ENCODE measurements around the gene ANKUB1. TPM values are rescaled to one million over a fixed set of nuclear protein-coding genes. Genes with fewer than 3 reads are reported as not detected.

ANKUB1 gene
- total and polyA plus RNA-seq, 9 of the 15 experiments (the other 6 are each of a cell fraction or from before 2014, with no cell fraction given), result not detected

DNA sequence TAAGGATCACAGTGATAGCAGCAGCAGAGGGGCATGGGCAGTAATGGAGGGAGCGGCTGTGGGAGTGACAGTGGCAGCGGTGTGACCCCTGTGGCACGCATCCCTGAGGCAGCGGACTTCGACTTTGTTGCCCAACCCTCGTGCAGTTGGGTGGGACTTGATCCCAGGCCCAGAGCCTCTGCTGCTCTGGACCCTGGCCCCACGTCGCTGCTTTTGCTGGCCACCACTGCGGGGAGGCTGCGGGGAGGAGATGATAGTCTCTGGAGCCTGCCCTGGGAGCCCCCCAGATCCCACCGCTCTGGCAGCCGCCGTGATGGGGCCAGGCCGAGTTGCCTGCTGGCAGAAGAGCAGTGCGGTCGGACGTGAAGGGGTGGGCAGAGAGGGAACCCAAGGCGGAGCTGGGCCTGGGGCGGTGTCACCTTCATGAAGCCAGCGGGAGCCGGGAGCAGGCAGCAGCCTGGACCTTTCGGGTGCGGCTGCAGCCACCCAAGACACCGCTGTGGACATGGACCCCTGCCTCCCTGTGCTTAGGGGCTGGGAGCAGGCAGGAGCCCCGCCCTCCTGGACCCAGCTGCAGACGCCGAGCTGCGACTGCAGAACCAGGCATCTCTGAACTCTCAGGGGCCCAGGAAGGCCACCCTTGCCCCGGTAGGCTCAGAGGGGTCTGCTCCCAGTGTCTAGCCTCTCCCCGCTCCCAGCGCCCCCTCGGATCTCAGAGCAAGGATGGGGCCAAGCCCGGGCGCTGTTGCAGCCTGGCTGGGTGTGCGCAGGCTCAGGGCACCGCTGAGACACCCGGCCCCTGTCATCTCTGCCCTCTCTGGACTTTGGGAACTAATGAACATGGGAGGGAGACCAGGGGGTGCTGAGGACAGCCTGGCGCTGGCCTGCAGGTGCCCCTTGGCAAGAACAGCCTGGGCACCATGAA, 78.4 kb downstream of the ANKUB1 start:
- Histone ChIP-seq H3K9me3 (replicated peaks; ENCODE audit: control insufficient read depth, insufficient read depth, low read depth, low read length) (no peaks in the 10 kb centered on the region), H3K79me2 (ENCODE audit: control insufficient read depth, insufficient read depth, low read length) (no peaks in the 10 kb centered on the region), H3K36me3 (ENCODE audit: control insufficient read depth, insufficient read depth, low read length) (no peaks in the 10 kb centered on the region), H3K4me2 (ENCODE audit: insufficient read depth, low read length) (no peak overlapping the region), H3K9me1 (ENCODE audit: control insufficient read depth, insufficient read depth, low read length) (no peaks in the 10 kb centered on the region), H3K27ac (ENCODE audit: extremely low read depth, low read depth, low read length) (no peak overlapping the region), H3K9ac (ENCODE audit: insufficient read depth in 1 of 2, low read depth in 2 of 2, low read length in 2 of 2) (no peak overlapping the region; a peak in 1 of 4 replicates), H3K4me1 (replicated peaks in 1 of 2; ENCODE audit: control insufficient read depth in 2 of 2, insufficient read depth in 2 of 2, low read length in 2 of 2) (peaks cover 0 to 11% of the 10 kb centered on the region in 2 experiments; a peak in 1 of 5 replicates), H2AFZ (ENCODE audit: low read depth, low read length) (no peak overlapping the region), H3K27me3 (ENCODE audit: control insufficient read depth in 2 of 2, insufficient read depth in 2 of 2, low read length in 2 of 2) (peaks cover 0 to 23% of the 10 kb centered on the region in 2 experiments; a peak in 2 of 5 replicates), H3K4me3 (no peak overlapping the region), H4K20me1 (replicated peaks; ENCODE audit: control insufficient read depth, insufficient read depth, low read length) (no peaks in the 10 kb centered on the region)
- ChIA-PET CTCF (ENCODE audit: low intra/inter-chr PET ratio) (no interaction called here), POLR2A (no interaction called here)
- in situ Hi-C loops (cut with MboI) (no loop called here), intact Hi-C loops (cut with micrococcal nuclease) (no loop called here)
- TF ChIP-seq ETV1 (tag; conservative IDR thresholded peaks at IDR 0.05; ENCODE audit: low read depth) (no peak), HMGN3 (IDR thresholded peaks at IDR 0.05; ENCODE audit: borderline replicate concordance, extremely low read depth, insufficient read length, low read depth, low read length) (no peak), HIVEP1 (CRISPR knock-in tag; IDR thresholded peaks at IDR 0.05) (no peak), XRCC5 (IDR thresholded peaks at IDR 0.05; ENCODE audit: low read depth, low read length) (no peak), CBFB (CRISPR knock-in tag; IDR thresholded peaks at IDR 0.05) (no peak), ZNF764 (CRISPR knock-in tag; IDR thresholded peaks at IDR 0.05; ENCODE audit: low read depth) (no peak)
- TF ChIP-seq, protein P1, sequence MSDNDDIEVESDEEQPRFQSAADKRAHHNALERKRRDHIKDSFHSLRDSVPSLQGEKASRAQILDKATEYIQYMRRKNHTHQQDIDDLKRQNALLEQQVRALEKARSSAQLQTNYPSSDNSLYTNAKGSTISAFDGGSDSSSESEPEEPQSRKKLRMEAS (CRISPR knock-in tag; IDR thresholded peaks at IDR 0.05), result no peak
- no peak for ATAC-seq
- WGBS (ENCODE audit: insufficient coverage, low coverage, missing lambda C conversion rate), result 19% methylated on average over 30 of the region's 38 CpGs
- no peak for DNase-seq (ENCODE audit: extremely low read depth in 1 of 4, low spot score in 3 of 4)
- no TSS peak for BruUV-seq (replicated peaks)
- no peak for FAIRE-seq

Small RNA genes within 50 kb of the gene (small RNA-seq; reads per million reads assigned to genes)
- not detected for gene RNU6-507P

Other genes with a start within 250 kb of the ANKUB1 start
- 0.05 TPM in 1 of 2 replicates, not detected in the other for gene WWTR1, start 134.5 kb downstream of the ANKUB1 start, total RNA-seq (2014; rRNA removed)
- gene WWTR1, start 134.5 kb downstream of the ANKUB1 start, total RNA-seq (2014; rRNA removed; fragmentation: Illumina TruSeq; extraction: Trizol), result 0.06 and 0.22 TPM in 2 replicates
- 0.04 TPM in 1 of 2 replicates, not detected in the other for gene WWTR1, start 134.5 kb downstream of the ANKUB1 start, total RNA-seq (2015; rRNA removed; fragmentation: Illumina TruSeq; extraction: Trizol)
- 0.47 and 0.60 TPM in 2 replicates for gene WWTR1, start 134.5 kb downstream of the ANKUB1 start, total RNA-seq (2021)
- 0.32 and 0.89 TPM in 2 replicates for gene WWTR1, start 134.5 kb downstream of the ANKUB1 start, polyA plus RNA-seq (2011; rRNA removed)
- 0.06 and 0.21 TPM in 2 replicates for gene WWTR1, start 134.5 kb downstream of the ANKUB1 start, polyA plus RNA-seq (2014; fragmentation: Illumina TruSeq; extraction: Trizol)
- 1 to 10 TPM in 1 of 2 experiments, under 1 TPM in 1; 0.62 to 1.4 TPM for gene WWTR1, start 134.5 kb downstream of the ANKUB1 start, polyA plus RNA-seq (2014; fragmentation: Nextera tagmentation; extraction: Ambion mirVana)
- gene WWTR1, start 134.5 kb downstream of the ANKUB1 start, polyA plus RNA-seq (2014; rRNA removed), result 0.34 and 1.5 TPM in 2 replicates
- 22.2 and 25.8 TPM in 2 replicates for gene COMMD2, start 40.1 kb downstream of the ANKUB1 start, total RNA-seq (2014; rRNA removed)
- gene COMMD2, start 40.1 kb downstream of the ANKUB1 start, total RNA-seq (2014; rRNA removed; fragmentation: Illumina TruSeq; extraction: Trizol), result 41.8 and 43.6 TPM in 2 replicates
- gene COMMD2, start 40.1 kb downstream of the ANKUB1 start, total RNA-seq (2015; rRNA removed; fragmentation: Illumina TruSeq; extraction: Trizol), result 25.8 and 29.4 TPM in 2 replicates
- 36.1 and 37.5 TPM in 2 replicates for gene COMMD2, start 40.1 kb downstream of the ANKUB1 start, total RNA-seq (2021)
- gene COMMD2, start 40.1 kb downstream of the ANKUB1 start, polyA plus RNA-seq (2011; rRNA removed), result 38.1 and 69.1 TPM in 2 replicates
- 59.0 and 68.2 TPM in 2 replicates for gene COMMD2, start 40.1 kb downstream of the ANKUB1 start, polyA plus RNA-seq (2014; fragmentation: Illumina TruSeq; extraction: Trizol)
- gene COMMD2, start 40.1 kb downstream of the ANKUB1 start, polyA plus RNA-seq (2014; fragmentation: Nextera tagmentation; extraction: Ambion mirVana), result 100 to 1,000 TPM in 1 of 2 experiments, 10 to 100 TPM in 1; 93.0 to 102 TPM
- gene COMMD2, start 40.1 kb downstream of the ANKUB1 start, polyA plus RNA-seq (2014; rRNA removed), result 27.9 and 32.9 TPM in 2 replicates
- gene RNF13, start 20.7 kb upstream of the ANKUB1 start, total RNA-seq (2014; rRNA removed), result 14.1 and 16.8 TPM in 2 replicates
- 19.8 and 22.0 TPM in 2 replicates for gene RNF13, start 20.7 kb upstream of the ANKUB1 start, total RNA-seq (2014; rRNA removed; fragmentation: Illumina TruSeq; extraction: Trizol)
- gene RNF13, start 20.7 kb upstream of the ANKUB1 start, total RNA-seq (2015; rRNA removed; fragmentation: Illumina TruSeq; extraction: Trizol), result 18.4 and 20.3 TPM in 2 replicates
- 14.8 and 18.2 TPM in 2 replicates for gene RNF13, start 20.7 kb upstream of the ANKUB1 start, total RNA-seq (2021)
- gene RNF13, start 20.7 kb upstream of the ANKUB1 start, polyA plus RNA-seq (2011; rRNA removed), result 16.5 and 18.9 TPM in 2 replicates
- 14.7 and 15.7 TPM in 2 replicates for gene RNF13, start 20.7 kb upstream of the ANKUB1 start, polyA plus RNA-seq (2014; fragmentation: Illumina TruSeq; extraction: Trizol)
- 10 to 100 TPM; 33.2 to 35.8 TPM for gene RNF13, start 20.7 kb upstream of the ANKUB1 start, polyA plus RNA-seq (2014; fragmentation: Nextera tagmentation; extraction: Ambion mirVana)
- gene RNF13, start 20.7 kb upstream of the ANKUB1 start, polyA plus RNA-seq (2014; rRNA removed), result 10.5 and 12.7 TPM in 2 replicates
- 0.32 and 0.53 TPM in 2 replicates for gene PFN2, start 178.3 kb upstream of the ANKUB1 start, total RNA-seq (2014; rRNA removed)
- gene PFN2, start 178.3 kb upstream of the ANKUB1 start, total RNA-seq (2014; rRNA removed; fragmentation: Illumina TruSeq; extraction: Trizol), result 0.25 and 0.35 TPM in 2 replicates
- gene PFN2, start 178.3 kb upstream of the ANKUB1 start, total RNA-seq (2015; rRNA removed; fragmentation: Illumina TruSeq; extraction: Trizol), result 0.19 and 0.29 TPM in 2 replicates
- 0.49 and 0.86 TPM in 2 replicates for gene PFN2, start 178.3 kb upstream of the ANKUB1 start, total RNA-seq (2021)
- gene PFN2, start 178.3 kb upstream of the ANKUB1 start, polyA plus RNA-seq (2011; rRNA removed), result 0.22 and 0.35 TPM in 2 replicates
- 0.14 and 0.43 TPM in 2 replicates for gene PFN2, start 178.3 kb upstream of the ANKUB1 start, polyA plus RNA-seq (2014; fragmentation: Illumina TruSeq; extraction: Trizol)
- gene PFN2, start 178.3 kb upstream of the ANKUB1 start, polyA plus RNA-seq (2014; fragmentation: Nextera tagmentation; extraction: Ambion mirVana), result under 1 TPM; 0.14 to 0.45 TPM
- 0.37 TPM in 1 of 2 replicates, not detected in the other for gene PFN2, start 178.3 kb upstream of the ANKUB1 start, polyA plus RNA-seq (2014; rRNA removed)